Esophagus muscularis mucosa (tissue), 4 donors: ENCODE data around the gene DPEP2.

Experiments
- CTCF ChIP-seq, 3 experiments: fragments of 200-600 bp in 2 of 3; fragments of 450-650 bp in 1 of 3; sonication (generic) in 2 of 3; IDR thresholded peaks; one replicate each; pipeline ENCODE4 v1.5.1; 2017 to 2019; ENCODE audit warnings: antibody characterized with exemption in 3 of 3, mild to moderate bottlenecking in 2 of 3, moderate library complexity in 1 of 3
- EP300 ChIP-seq: sonication (generic); formaldehyde crosslinking; IDR thresholded peaks from one replicate; pipeline ENCODE4 v1.6.1; 2017; ENCODE audit warnings: antibody characterized with exemption
- POLR2A ChIP-seq: fragments of 450-650 bp; IDR thresholded peaks from one replicate; pipeline ENCODE4 v1.6.1; 2017; ENCODE audit warnings: antibody characterized with exemption, moderate library complexity, mild to moderate bottlenecking, low read depth
- POLR2AphosphoS5 ChIP-seq, 2 donors: sonication (generic); formaldehyde crosslinking; IDR thresholded peaks; one replicate each; pipeline ENCODE4 v1.6.1; 2017; ENCODE audit warnings: antibody characterized with exemption in 2 of 2

GRCh38 chr16:67967183-67967957 lies 31.9 kb downstream of the DPEP2 start:
- TF ChIP-seq CTCF (IDR thresholded peaks at IDR 0.05) (no peak), POLR2A (no peak), POLR2AphosphoS5 (IDR thresholded peaks at IDR 0.05) (no peak), EP300 (no peak)
